ENCODE data around the gene COX8C. TPM values are rescaled to one million over a fixed set of nuclear protein-coding genes. Genes with fewer than 3 reads are reported as not detected.
A peak's percentile ranks its signal among the peaks of the same experiment; 100 is the strongest.

Gene COX8C
- total and polyA plus RNA-seq, 9 of the 15 experiments (the other 6 are each of a cell fraction or from before 2014, with no cell fraction given) = not detected

DNA sequence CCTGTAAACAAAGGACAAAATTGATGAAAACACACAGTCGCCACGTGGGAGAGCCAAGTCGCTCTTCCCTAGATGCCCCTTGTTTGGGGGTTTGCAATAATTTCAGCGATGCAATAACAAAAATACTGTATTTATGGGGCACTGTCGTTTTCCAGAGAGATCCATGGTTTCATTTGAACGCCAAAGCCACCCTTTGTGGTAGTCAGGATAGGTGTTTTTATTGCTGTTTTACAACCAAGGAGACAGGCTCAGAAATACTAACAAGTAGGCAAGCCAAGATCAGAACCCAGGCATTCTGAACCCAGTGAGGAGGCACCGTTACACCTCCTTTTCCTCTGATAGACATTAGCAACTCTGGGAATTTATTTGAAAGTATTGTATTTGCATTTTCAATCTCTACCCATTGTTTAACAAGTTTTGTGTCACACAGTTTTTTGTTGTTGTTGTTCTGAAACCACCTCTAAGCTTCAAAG lies 13.3 kb upstream of the COX8C start:
- in situ Hi-C loops (cut with MboI) = no loop called here
- Histone ChIP-seq H3K36me3 (ENCODE audit: control insufficient read depth, insufficient read depth, low read length) (no peaks in the 10 kb centered on the region), H3K27ac (ENCODE audit: extremely low read depth, low read depth, low read length) (peak overlapping the region; percentile 83), H3K27me3 (ENCODE audit: control insufficient read depth in 2 of 2, insufficient read depth in 2 of 2, low read length in 2 of 2) (no peaks in the 10 kb centered on the region), H3K9ac (ENCODE audit: insufficient read depth in 1 of 2, low read depth in 2 of 2, low read length in 2 of 2) (peak overlapping the region in 1 of 2 experiments; percentile 85; a peak in 2 of 4 replicates), H3K9me3 (replicated peaks; ENCODE audit: control insufficient read depth, insufficient read depth, low read depth, low read length) (no peaks in the 10 kb centered on the region), H3K9me1 (ENCODE audit: control insufficient read depth, insufficient read depth, low read length) (no peaks in the 10 kb centered on the region), H3K79me2 (ENCODE audit: control insufficient read depth, insufficient read depth, low read length) (peaks cover 52% of the 10 kb centered on the region), H3K4me2 (ENCODE audit: insufficient read depth, low read length) (peak overlapping the region; percentile 95), H3K4me3 (peak overlapping the region; percentile 86), H2AFZ (ENCODE audit: low read depth, low read length) (peak overlapping the region; percentile 97), H4K20me1 (replicated peaks; ENCODE audit: control insufficient read depth, insufficient read depth, low read length) (peaks cover 5% of the 10 kb centered on the region; the same call in 1 of the 2 replicates), H3K4me1 (replicated peaks in 1 of 2; ENCODE audit: control insufficient read depth in 2 of 2, insufficient read depth in 2 of 2, low read length in 2 of 2) (peaks cover 4 to 8% of the 10 kb centered on the region in 2 experiments; a peak in 4 of 5 replicates)
- FAIRE-seq = no peak
- POLR2A ChIA-PET = no interaction called here
- ATAC-seq = no peak
- DNase-seq (ENCODE audit: extremely low read depth in 1 of 4, low spot score in 3 of 4) = no peak
- BruUV-seq (replicated peaks) = no TSS peak
- CTCF ChIA-PET (ENCODE audit: low intra/inter-chr PET ratio) = no interaction called here
- intact Hi-C loops (cut with micrococcal nuclease) = loop anchor here (1.0 to 5.0 kb wide), 3 partner anchors 51 to 126 kb away; partner anchors contain the start of genes GON7 and UBR7
- WGBS (ENCODE audit: insufficient coverage, low coverage, missing lambda C conversion rate) = 0% methylated on average over 6 of the region's 7 CpGs
- TF ChIP-seq, protein P1, sequence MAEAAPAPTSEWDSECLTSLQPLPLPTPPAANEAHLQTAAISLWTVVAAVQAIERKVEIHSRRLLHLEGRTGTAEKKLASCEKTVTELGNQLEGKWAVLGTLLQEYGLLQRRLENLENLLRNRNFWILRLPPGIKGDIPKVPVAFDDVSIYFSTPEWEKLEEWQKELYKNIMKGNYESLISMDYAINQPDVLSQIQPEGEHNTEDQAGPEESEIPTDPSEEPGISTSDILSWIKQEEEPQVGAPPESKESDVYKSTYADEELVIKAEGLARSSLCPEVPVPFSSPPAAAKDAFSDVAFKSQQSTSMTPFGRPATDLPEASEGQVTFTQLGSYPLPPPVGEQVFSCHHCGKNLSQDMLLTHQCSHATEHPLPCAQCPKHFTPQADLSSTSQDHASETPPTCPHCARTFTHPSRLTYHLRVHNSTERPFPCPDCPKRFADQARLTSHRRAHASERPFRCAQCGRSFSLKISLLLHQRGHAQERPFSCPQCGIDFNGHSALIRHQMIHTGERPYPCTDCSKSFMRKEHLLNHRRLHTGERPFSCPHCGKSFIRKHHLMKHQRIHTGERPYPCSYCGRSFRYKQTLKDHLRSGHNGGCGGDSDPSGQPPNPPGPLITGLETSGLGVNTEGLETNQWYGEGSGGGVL (CRISPR knock-in tag; IDR thresholded peaks at IDR 0.05) = no peak
- no peak for TF ChIP-seq ZNF212 (CRISPR knock-in tag; IDR thresholded peaks at IDR 0.05)
- TF ChIP-seq TBL1XR1 (IDR thresholded peaks at IDR 0.05; ENCODE audit: low read length in 2 of 2) = no peak
- no peak for TF ChIP-seq ZNF668 (CRISPR knock-in tag; IDR thresholded peaks at IDR 0.05)
- TF ChIP-seq, protein P2, sequence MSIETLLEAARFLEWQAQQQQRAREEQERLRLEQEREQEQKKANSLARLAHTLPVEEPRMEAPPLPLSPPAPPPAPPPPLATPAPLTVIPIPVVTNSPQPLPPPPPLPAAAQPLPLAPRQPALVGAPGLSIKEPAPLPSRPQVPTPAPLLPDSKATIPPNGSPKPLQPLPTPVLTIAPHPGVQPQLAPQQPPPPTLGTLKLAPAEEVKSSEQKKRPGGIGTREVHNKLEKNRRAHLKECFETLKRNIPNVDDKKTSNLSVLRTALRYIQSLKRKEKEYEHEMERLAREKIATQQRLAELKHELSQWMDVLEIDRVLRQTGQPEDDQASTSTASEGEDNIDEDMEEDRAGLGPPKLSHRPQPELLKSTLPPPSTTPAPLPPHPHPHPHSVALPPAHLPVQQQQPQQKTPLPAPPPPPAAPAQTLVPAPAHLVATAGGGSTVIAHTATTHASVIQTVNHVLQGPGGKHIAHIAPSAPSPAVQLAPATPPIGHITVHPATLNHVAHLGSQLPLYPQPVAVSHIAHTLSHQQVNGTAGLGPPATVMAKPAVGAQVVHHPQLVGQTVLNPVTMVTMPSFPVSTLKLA (conservative IDR thresholded peaks at IDR 0.05) = peak in 1 of 2 experiments; percentile 7; a peak in 2 of 4 replicates
- TF ChIP-seq, protein P3, sequence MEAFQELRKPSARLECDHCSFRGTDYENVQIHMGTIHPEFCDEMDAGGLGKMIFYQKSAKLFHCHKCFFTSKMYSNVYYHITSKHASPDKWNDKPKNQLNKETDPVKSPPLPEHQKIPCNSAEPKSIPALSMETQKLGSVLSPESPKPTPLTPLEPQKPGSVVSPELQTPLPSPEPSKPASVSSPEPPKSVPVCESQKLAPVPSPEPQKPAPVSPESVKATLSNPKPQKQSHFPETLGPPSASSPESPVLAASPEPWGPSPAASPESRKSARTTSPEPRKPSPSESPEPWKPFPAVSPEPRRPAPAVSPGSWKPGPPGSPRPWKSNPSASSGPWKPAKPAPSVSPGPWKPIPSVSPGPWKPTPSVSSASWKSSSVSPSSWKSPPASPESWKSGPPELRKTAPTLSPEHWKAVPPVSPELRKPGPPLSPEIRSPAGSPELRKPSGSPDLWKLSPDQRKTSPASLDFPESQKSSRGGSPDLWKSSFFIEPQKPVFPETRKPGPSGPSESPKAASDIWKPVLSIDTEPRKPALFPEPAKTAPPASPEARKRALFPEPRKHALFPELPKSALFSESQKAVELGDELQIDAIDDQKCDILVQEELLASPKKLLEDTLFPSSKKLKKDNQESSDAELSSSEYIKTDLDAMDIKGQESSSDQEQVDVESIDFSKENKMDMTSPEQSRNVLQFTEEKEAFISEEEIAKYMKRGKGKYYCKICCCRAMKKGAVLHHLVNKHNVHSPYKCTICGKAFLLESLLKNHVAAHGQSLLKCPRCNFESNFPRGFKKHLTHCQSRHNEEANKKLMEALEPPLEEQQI (IDR thresholded peaks at IDR 0.05) = no peak
- TF ChIP-seq CREM (IDR thresholded peaks at IDR 0.05; ENCODE audit: low read depth) = no peak
- no peak for TF ChIP-seq GABPA (tag; conservative IDR thresholded peaks at IDR 0.05; ENCODE audit: low read depth)
- TF ChIP-seq NR3C1 (CRISPR knock-in tag; IDR thresholded peaks at IDR 0.05) = no peak
- TF ChIP-seq, protein P4, sequence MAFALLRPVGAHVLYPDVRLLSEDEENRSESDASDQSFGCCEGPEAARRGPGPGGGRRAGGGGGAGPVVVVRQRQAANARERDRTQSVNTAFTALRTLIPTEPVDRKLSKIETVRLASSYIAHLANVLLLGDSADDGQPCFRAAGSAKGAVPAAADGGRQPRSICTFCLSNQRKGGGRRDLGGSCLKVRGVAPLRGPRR (CRISPR knock-in tag; IDR thresholded peaks at IDR 0.05) = no peak
- TF ChIP-seq TCF7L2 (IDR thresholded peaks at IDR 0.05; ENCODE audit: low read depth, low read length) = no peak
- no peak for TF ChIP-seq ZNF764 (CRISPR knock-in tag; IDR thresholded peaks at IDR 0.05; ENCODE audit: low read depth)
- peak; percentile 39 for TF ChIP-seq ZFP36 (IDR thresholded peaks at IDR 0.05; ENCODE audit: low read depth, low read length, partially characterized antibody)
- TF ChIP-seq KLF10 (CRISPR knock-in tag; IDR thresholded peaks at IDR 0.05) = no peak
- no peak for TF ChIP-seq SPI1 (IDR thresholded peaks at IDR 0.05; ENCODE audit: borderline replicate concordance, low read depth, low read length)
- TF ChIP-seq PTBP1 (IDR thresholded peaks at IDR 0.05; ENCODE audit: low read depth, low read length) = no peak
